Endothelial cell of umbilical vein (primary cell): Measurements from ENCODE around the gene KIF19.

Source experiments
- EZH2 ChIP-seq: IDR thresholded peaks from 2 replicates; pipeline ENCODE4 v1.6.1; 2012; ENCODE audit warnings: borderline replicate concordance, low read depth, mild to moderate bottlenecking, moderate library complexity, low read length, inconsistent platforms; ENCODE audit not compliant: severe bottlenecking
- FOS ChIP-seq: IDR thresholded peaks from 2 replicates; pipeline ENCODE4 v1.6.1; 2011; ENCODE audit warnings: mild to moderate bottlenecking, low read length, moderate library complexity, borderline replicate concordance; ENCODE audit not compliant: insufficient read depth
- GATA2 ChIP-seq: IDR thresholded peaks from 2 replicates; pipeline ENCODE4 v1.7.0; 2011; ENCODE audit warnings: low read depth, mild to moderate bottlenecking, moderate library complexity, mixed read lengths, low read length; ENCODE audit not compliant: insufficient read length, insufficient read depth
- JUN ChIP-seq: IDR thresholded peaks from 2 replicates; pipeline ENCODE4 v1.6.1; 2011; ENCODE audit warnings: borderline replicate concordance, low read depth; ENCODE audit not compliant: insufficient read length, insufficient read depth
- MAX ChIP-seq: IDR thresholded peaks from 2 replicates; pipeline ENCODE4 v1.6.1; 2011; ENCODE audit not compliant: insufficient read depth, insufficient read length
- MYC ChIP-seq: IDR thresholded peaks from one replicate; pipeline ENCODE4 v1.6.1; 2011; ENCODE audit warnings: mild to moderate bottlenecking, low read depth, low read length
- POLR2A ChIP-seq: IDR thresholded peaks from 2 replicates; pipeline ENCODE4 v1.6.1; 2012; ENCODE audit warnings: low read depth, mild to moderate bottlenecking, control low read depth, low read length
- POLR2AphosphoS5 ChIP-seq: IDR thresholded peaks from 2 replicates; pipeline ENCODE4 v1.6.1; 2012; ENCODE audit warnings: low read depth, mild to moderate bottlenecking, control low read depth, low read length, moderate library complexity; ENCODE audit not compliant: insufficient read depth
- TF ChIP-seq, protein P1 (sequence below), 2 donors: IDR thresholded peaks; 1 replicate in 1 of 2; 2 replicates in 1 of 2; pipeline ENCODE4 v1.5.1; 2011; ENCODE audit warnings: low read length in 2 of 2, mild to moderate bottlenecking in 2 of 2, moderate library complexity in 2 of 2, control low read depth in 1 of 2, inconsistent platforms in 1 of 2, low read depth in 1 of 2; ENCODE audit not compliant: insufficient read depth in 1 of 2; ENCODE audit errors: extremely low read depth in 1 of 2

GRCh38 chr17:74281799-74282198 is 44.2 kb upstream of the KIF19 start:
- TF ChIP-seq, protein P1, sequence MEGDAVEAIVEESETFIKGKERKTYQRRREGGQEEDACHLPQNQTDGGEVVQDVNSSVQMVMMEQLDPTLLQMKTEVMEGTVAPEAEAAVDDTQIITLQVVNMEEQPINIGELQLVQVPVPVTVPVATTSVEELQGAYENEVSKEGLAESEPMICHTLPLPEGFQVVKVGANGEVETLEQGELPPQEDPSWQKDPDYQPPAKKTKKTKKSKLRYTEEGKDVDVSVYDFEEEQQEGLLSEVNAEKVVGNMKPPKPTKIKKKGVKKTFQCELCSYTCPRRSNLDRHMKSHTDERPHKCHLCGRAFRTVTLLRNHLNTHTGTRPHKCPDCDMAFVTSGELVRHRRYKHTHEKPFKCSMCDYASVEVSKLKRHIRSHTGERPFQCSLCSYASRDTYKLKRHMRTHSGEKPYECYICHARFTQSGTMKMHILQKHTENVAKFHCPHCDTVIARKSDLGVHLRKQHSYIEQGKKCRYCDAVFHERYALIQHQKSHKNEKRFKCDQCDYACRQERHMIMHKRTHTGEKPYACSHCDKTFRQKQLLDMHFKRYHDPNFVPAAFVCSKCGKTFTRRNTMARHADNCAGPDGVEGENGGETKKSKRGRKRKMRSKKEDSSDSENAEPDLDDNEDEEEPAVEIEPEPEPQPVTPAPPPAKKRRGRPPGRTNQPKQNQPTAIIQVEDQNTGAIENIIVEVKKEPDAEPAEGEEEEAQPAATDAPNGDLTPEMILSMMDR (IDR thresholded peaks at IDR 0.05; ENCODE audit: extremely low read depth in 1 of 2, insufficient read depth in 1 of 2, low read depth in 1 of 2, low read length in 2 of 2) = no peak
- TF ChIP-seq POLR2A (no peak), EZH2 (no peak), MYC (no peak), JUN (no peak), FOS (no peak), POLR2AphosphoS5 (no peak), MAX (no peak), GATA2 (no peak)
